Liver (tissue), 3 donors: Measurements from ENCODE around the gene HMGB4.

ENCODE experiments used
- EGR1 ChIP-seq, 2 donors: IDR thresholded peaks; 2 replicates each; pipeline ENCODE4 v1.6.1; 2016 to 2018; ENCODE audit warnings: antibody characterized with exemption in 2 of 2, low read depth in 2 of 2
- GABPA ChIP-seq, 2 donors: IDR thresholded peaks in 1 of 2; conservative IDR thresholded peaks in 1 of 2; 2 replicates each; pipeline ENCODE4 v1.6.1; 2016; ENCODE audit warnings: antibody characterized with exemption in 2 of 2, mild to moderate bottlenecking in 1 of 2, moderate library complexity in 1 of 2
- JUND ChIP-seq, 2 donors: IDR thresholded peaks; 2 replicates each; pipeline ENCODE4 v1.6.1; 2016; ENCODE audit warnings: antibody characterized with exemption in 2 of 2
- RAD21 ChIP-seq, 2 donors: IDR thresholded peaks; 2 replicates each; pipeline ENCODE4 v1.6.1; 2016; ENCODE audit warnings: antibody characterized with exemption in 2 of 2, mild to moderate bottlenecking in 2 of 2
- YY1 ChIP-seq: IDR thresholded peaks from 2 replicates; pipeline ENCODE4 v1.6.1; 2016; ENCODE audit warnings: antibody characterized with exemption, mild to moderate bottlenecking
- TF ChIP-seq, protein P1 (sequence below): fragments of 150-350 bp; IDR thresholded peaks from 2 replicates; pipeline ENCODE4 v1.5.1; 2017; ENCODE audit warnings: improper control_type of control experiment, low read depth, low read length; ENCODE audit not compliant: missing input control
- TF ChIP-seq, protein P2 (sequence below): IDR thresholded peaks from 2 replicates; pipeline ENCODE4 v1.6.1; 2016; ENCODE audit warnings: antibody characterized with exemption, mild to moderate bottlenecking
- TF ChIP-seq, protein P3 (sequence below): IDR thresholded peaks from 2 replicates; pipeline ENCODE4 v1.6.1; 2016; ENCODE audit warnings: antibody characterized with exemption
- donor health status: healthy.
- donor health status: healthy.

DNA sequence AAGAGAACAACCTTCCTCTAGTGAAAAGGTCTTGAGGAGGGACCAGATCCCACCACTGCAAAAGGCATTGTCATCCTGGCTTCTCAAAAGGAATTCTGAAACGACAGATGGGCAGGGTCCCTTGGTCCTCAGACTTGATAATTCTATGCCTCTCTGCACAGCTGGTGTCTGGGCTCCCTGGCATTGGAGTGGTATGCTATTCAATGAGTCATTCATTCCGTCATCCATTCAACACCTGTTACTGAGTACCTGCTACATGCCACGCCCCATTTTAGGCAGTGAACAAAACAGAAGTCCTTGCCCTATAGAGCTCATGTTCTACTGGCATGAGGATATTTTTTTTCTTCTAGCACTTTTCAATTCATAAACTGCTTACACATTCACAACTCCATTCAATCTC lies 45.8 kb upstream of the HMGB4 start:
- TF ChIP-seq EGR1 (IDR thresholded peaks at IDR 0.05; ENCODE audit: low read depth in 2 of 2): no peak
- TF ChIP-seq JUND (IDR thresholded peaks at IDR 0.05): no peak
- no peak for TF ChIP-seq RAD21 (IDR thresholded peaks at IDR 0.05)
- TF ChIP-seq, protein P1, sequence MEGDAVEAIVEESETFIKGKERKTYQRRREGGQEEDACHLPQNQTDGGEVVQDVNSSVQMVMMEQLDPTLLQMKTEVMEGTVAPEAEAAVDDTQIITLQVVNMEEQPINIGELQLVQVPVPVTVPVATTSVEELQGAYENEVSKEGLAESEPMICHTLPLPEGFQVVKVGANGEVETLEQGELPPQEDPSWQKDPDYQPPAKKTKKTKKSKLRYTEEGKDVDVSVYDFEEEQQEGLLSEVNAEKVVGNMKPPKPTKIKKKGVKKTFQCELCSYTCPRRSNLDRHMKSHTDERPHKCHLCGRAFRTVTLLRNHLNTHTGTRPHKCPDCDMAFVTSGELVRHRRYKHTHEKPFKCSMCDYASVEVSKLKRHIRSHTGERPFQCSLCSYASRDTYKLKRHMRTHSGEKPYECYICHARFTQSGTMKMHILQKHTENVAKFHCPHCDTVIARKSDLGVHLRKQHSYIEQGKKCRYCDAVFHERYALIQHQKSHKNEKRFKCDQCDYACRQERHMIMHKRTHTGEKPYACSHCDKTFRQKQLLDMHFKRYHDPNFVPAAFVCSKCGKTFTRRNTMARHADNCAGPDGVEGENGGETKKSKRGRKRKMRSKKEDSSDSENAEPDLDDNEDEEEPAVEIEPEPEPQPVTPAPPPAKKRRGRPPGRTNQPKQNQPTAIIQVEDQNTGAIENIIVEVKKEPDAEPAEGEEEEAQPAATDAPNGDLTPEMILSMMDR: no peak
- TF ChIP-seq, protein P2, sequence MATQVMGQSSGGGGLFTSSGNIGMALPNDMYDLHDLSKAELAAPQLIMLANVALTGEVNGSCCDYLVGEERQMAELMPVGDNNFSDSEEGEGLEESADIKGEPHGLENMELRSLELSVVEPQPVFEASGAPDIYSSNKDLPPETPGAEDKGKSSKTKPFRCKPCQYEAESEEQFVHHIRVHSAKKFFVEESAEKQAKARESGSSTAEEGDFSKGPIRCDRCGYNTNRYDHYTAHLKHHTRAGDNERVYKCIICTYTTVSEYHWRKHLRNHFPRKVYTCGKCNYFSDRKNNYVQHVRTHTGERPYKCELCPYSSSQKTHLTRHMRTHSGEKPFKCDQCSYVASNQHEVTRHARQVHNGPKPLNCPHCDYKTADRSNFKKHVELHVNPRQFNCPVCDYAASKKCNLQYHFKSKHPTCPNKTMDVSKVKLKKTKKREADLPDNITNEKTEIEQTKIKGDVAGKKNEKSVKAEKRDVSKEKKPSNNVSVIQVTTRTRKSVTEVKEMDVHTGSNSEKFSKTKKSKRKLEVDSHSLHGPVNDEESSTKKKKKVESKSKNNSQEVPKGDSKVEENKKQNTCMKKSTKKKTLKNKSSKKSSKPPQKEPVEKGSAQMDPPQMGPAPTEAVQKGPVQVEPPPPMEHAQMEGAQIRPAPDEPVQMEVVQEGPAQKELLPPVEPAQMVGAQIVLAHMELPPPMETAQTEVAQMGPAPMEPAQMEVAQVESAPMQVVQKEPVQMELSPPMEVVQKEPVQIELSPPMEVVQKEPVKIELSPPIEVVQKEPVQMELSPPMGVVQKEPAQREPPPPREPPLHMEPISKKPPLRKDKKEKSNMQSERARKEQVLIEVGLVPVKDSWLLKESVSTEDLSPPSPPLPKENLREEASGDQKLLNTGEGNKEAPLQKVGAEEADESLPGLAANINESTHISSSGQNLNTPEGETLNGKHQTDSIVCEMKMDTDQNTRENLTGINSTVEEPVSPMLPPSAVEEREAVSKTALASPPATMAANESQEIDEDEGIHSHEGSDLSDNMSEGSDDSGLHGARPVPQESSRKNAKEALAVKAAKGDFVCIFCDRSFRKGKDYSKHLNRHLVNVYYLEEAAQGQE: no peak
- no peak for TF ChIP-seq YY1
- TF ChIP-seq, protein P3, sequence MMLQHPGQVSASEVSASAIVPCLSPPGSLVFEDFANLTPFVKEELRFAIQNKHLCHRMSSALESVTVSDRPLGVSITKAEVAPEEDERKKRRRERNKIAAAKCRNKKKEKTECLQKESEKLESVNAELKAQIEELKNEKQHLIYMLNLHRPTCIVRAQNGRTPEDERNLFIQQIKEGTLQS: no peak
- TF ChIP-seq GABPA (IDR thresholded peaks at IDR 0.05 in 1 of 2, conservative IDR thresholded peaks at IDR 0.05 in 1 of 2): no peak
